HCT116 (cell line): ENCODE measurements around the gene RUNX1. TPM values are rescaled to one million over a fixed set of nuclear protein-coding genes. Genes with fewer than 3 reads are reported as not detected.

Source experiments
- ATAC-seq: fragments of 200-7000 bp; cut with Tn5 transposase; 2 replicates; pipeline ENCODE4 v1.9.1; 2020; ENCODE audit warnings: mild to moderate bottlenecking, moderate library complexity
- BruUV-seq: library from RNA; stranded (reverse); fragments of 400-500 nt; replicated peaks from 2 replicates; lab custom pipeline; 2021; lab: Mats Ljungman, UMichigan
- CTCF ChIA-PET: fragments of 300-600 bp; sonication (Branson Sonifier 250); formaldehyde crosslinking; loops from one replicate; lab custom pipeline; 2021; ENCODE audit warnings: antibody characterized with exemption; lab: Charles Lee
- POLR2A ChIA-PET: fragments of 300-600, 350-600 bp; sonication (Branson Sonifier 250); formaldehyde crosslinking; loops from one replicate; lab custom pipeline; 2021; ENCODE audit warnings: antibody characterized with exemption; lab: Charles Lee
- RAD21 ChIA-PET, 2 experiments: fragments of 300-600 bp; sonication (Branson Sonifier 250); formaldehyde crosslinking; loops; one replicate each; lab custom pipeline; 2023; ENCODE audit warnings: low total read pairs in 2 of 2; ENCODE audit not compliant: uncharacterized antibody in 2 of 2, unreplicated experiment in 2 of 2, low non-redundant PET in 1 of 2; lab: Charles Lee
- DNase-seq: peaks from one replicate; pipeline ENCODE4 v3.0.0-alpha.2; 2010; ENCODE audit warnings: low read depth, low spot score
- H2AFZ ChIP-seq: fragments of 200-600 bp; shearing (Covaris generic), sonication (generic); 2 replicates; pipeline ENCODE4 v1.6.1; 2017; ENCODE audit warnings: low read depth, mixed run types, mixed read lengths, antibody characterized with exemption, low read length; ENCODE audit not compliant: poor library complexity, severe bottlenecking
- H3K27ac ChIP-seq: 2 replicates; pipeline ENCODE4 v1.5.1; 2012; ENCODE audit warnings: low read depth, low read length
- H3K27me3 ChIP-seq: fragments of 200-600 bp; sonication (generic); 2 replicates; pipeline ENCODE4 v1.6.1; 2016; ENCODE audit warnings: mixed run types, low read length, mixed read lengths; ENCODE audit not compliant: insufficient read depth
- H3K36me3 ChIP-seq, 2 experiments: fragments of 200-500 bp in 1 of 2; fragments of 200-600 bp in 1 of 2; sonication (Bioruptor generic) in 1 of 2; sonication (generic) in 1 of 2; 2 replicates each; pipeline versions ENCODE4 v1.5.1 to v1.6.1; 2014 to 2016; ENCODE audit warnings: low read length in 2 of 2, inconsistent platforms in 1 of 2, mixed read lengths in 1 of 2, mixed run types in 1 of 2; ENCODE audit not compliant: insufficient read depth in 2 of 2, control insufficient read depth in 1 of 2
- H3K4me1 ChIP-seq, 2 experiments: fragments of 200-600 bp in 1 of 2; sonication (generic) in 1 of 2; 2 replicates each; pipeline versions ENCODE4 v1.5.1 to v1.6.1; 2012 to 2017; ENCODE audit warnings: low read length in 2 of 2, inconsistent platforms in 1 of 2, mild to moderate bottlenecking in 1 of 2, mixed read lengths in 1 of 2, mixed run types in 1 of 2, moderate library complexity in 1 of 2; ENCODE audit not compliant: insufficient read depth in 2 of 2, control insufficient read depth in 1 of 2
- H3K4me2 ChIP-seq: fragments of 200-600 bp; sonication (generic); 2 replicates; pipeline ENCODE4 v1.6.1; 2017; ENCODE audit warnings: mixed run types, low read length, mixed read lengths
- H3K4me3 ChIP-seq, 2 experiments: fragments of 200-600 bp in 1 of 2; sonication (generic) in 1 of 2; replicated peaks in 1 of 2; 2 replicates each; pipeline ENCODE4 v1.5.1; 2011 to 2016; ENCODE audit warnings: low read length in 2 of 2, control low read depth in 1 of 2, low read depth in 1 of 2, mild to moderate bottlenecking in 1 of 2, mixed read lengths in 1 of 2, mixed run types in 1 of 2
- H3K79me2 ChIP-seq: fragments of 200-600 bp; sonication (generic); 2 replicates; pipeline ENCODE4 v1.6.1; 2017; ENCODE audit warnings: mild to moderate bottlenecking, mixed run types, low read length, moderate library complexity, mixed read lengths; ENCODE audit not compliant: insufficient read depth
- H3K9ac ChIP-seq: fragments of 200-600 bp; sonication (generic); 2 replicates; pipeline ENCODE4 v1.6.1; 2016; ENCODE audit warnings: low read length, mixed read lengths
- H3K9me2 ChIP-seq: fragments of 200-600 bp; sonication (generic), shearing (Covaris generic); 2 replicates; pipeline ENCODE4 v1.6.1; 2017; ENCODE audit warnings: mixed run types, mild to moderate bottlenecking, moderate library complexity; ENCODE audit not compliant: insufficient read depth
- H3K9me3 ChIP-seq, 2 experiments: fragments of 200-500 bp in 1 of 2; fragments of 200-600 bp in 1 of 2; sonication (Bioruptor generic) in 1 of 2; sonication (generic) in 1 of 2; 2 replicates each; pipeline ENCODE4 v1.6.1; 2014 to 2017; ENCODE audit warnings: low read length in 2 of 2, mixed read lengths in 2 of 2, inconsistent platforms in 1 of 2, low read depth in 1 of 2, mild to moderate bottlenecking in 1 of 2, mixed run types in 1 of 2, moderate library complexity in 1 of 2; ENCODE audit not compliant: control insufficient read depth in 1 of 2, insufficient read depth in 1 of 2
- H4K20me1 ChIP-seq: fragments of 200-600 bp; sonication (generic), shearing (Covaris generic); 2 replicates; pipeline ENCODE4 v1.6.1; 2017; ENCODE audit warnings: mixed run types, mild to moderate bottlenecking, moderate library complexity; ENCODE audit not compliant: insufficient read depth
- CBX3 ChIP-seq: IDR thresholded peaks from 2 replicates; pipeline ENCODE4 v1.6.1; 2012; ENCODE audit warnings: low read depth
- CEBPB ChIP-seq: IDR thresholded peaks from 2 replicates; pipeline ENCODE4 v1.6.1; 2012; ENCODE audit warnings: low read depth
- EGR1 ChIP-seq: IDR thresholded peaks from 2 replicates; pipeline ENCODE4 v1.6.1; 2012; ENCODE audit warnings: low read depth
- EZH2 ChIP-seq: fragments of 200-600 bp; sonication (generic); IDR thresholded peaks from 2 replicates; pipeline ENCODE4 v1.6.1; 2017; ENCODE audit warnings: antibody characterized with exemption, mixed run types
- EZH2phosphoT487 ChIP-seq: fragments of 200-600 bp; IDR thresholded peaks from 2 replicates; pipeline ENCODE4 v1.6.1; 2018; ENCODE audit warnings: antibody characterized with exemption, borderline replicate concordance
- JUND ChIP-seq: IDR thresholded peaks from 2 replicates; pipeline ENCODE4 v1.6.1; 2012
- MAX ChIP-seq: IDR thresholded peaks from 2 replicates; pipeline ENCODE4 v1.6.1; 2012
- POLR2A ChIP-seq: IDR thresholded peaks from 2 replicates; pipeline ENCODE4 v1.7.0; 2011; ENCODE audit warnings: borderline replicate concordance; ENCODE audit not compliant: insufficient read depth, insufficient read length; ENCODE audit errors: extremely low read depth
- POLR2AphosphoS5 ChIP-seq: IDR thresholded peaks from 2 replicates; pipeline ENCODE4 v1.6.1; 2011; ENCODE audit warnings: mild to moderate bottlenecking, low read depth, low read length, moderate library complexity
- RAD21 ChIP-seq: IDR thresholded peaks from 2 replicates; pipeline ENCODE4 v1.6.1; 2012; ENCODE audit warnings: low read depth, mild to moderate bottlenecking
- SIN3A ChIP-seq: IDR thresholded peaks from 2 replicates; pipeline ENCODE4 v1.6.1; 2012; ENCODE audit warnings: low read depth
- SP1 ChIP-seq: IDR thresholded peaks from 2 replicates; pipeline ENCODE4 v1.6.1; 2012; ENCODE audit warnings: low read depth
- SRF ChIP-seq: IDR thresholded peaks from 2 replicates; pipeline ENCODE4 v1.6.1; 2012; ENCODE audit warnings: low read depth
- TCF7L2 ChIP-seq: IDR thresholded peaks from 2 replicates; pipeline ENCODE4 v1.7.0; 2011; ENCODE audit warnings: borderline replicate concordance, inconsistent platforms; ENCODE audit not compliant: insufficient read depth, insufficient read length; ENCODE audit errors: extremely low read depth
- ZNF274 ChIP-seq: fragments of 200-500 bp; sonication (Bioruptor generic); IDR thresholded peaks from 2 replicates; pipeline ENCODE4 v1.6.1; 2014; ENCODE audit warnings: mild to moderate bottlenecking, low read depth, low read length, inconsistent platforms
- intact Hi-C: fragments of 100-400 bp; cut with micrococcal nuclease; formaldehyde crosslinking; loops from 2 replicates; pipeline ENCODE4 v1.10.0; 2022
- total RNA-seq: library from RNA; stranded (reverse); gene quantifications from one replicate; pipeline ENCODE4 v1.2.1, GENCODE V29; 2021; ENCODE audit not compliant: unreplicated experiment
- TF ChIP-seq, protein P1 (sequence below), 3 experiments: fragments of 200-600 bp in 1 of 3; sonication (generic) in 1 of 3; IDR thresholded peaks in 2 of 3; conservative IDR thresholded peaks in 1 of 3; 2 replicates each; pipeline ENCODE4 v1.5.1; 2012 to 2017; ENCODE audit warnings: low read depth in 2 of 3, low read length in 2 of 3, antibody characterized with exemption in 1 of 3, borderline replicate concordance in 1 of 3, control low read depth in 1 of 3, mild to moderate bottlenecking in 1 of 3, mixed read lengths in 1 of 3, mixed run types in 1 of 3, moderate library complexity in 1 of 3; ENCODE audit not compliant: insufficient read depth in 1 of 3

Gene RUNX1
- total RNA-seq, 1 experiment from 2014 or later: 33.5 TPM

DNA sequence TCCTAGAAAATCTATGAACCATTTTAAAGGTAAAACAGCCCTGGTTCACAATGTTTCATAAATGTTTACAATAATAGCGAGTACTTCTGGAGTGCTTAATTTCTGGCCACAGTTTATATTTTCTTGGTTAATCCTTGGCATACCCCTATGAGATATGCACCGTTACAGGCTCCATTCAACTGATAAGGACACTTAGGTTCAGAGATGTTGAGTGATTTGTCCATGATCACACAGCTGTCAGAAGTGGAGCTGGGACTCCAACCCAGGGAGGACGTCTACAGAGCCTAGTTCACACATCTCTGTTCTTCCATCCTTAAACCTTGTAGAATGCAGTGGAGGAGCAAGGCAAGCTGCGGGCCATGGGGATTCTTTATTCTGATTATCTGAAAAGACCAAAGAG, 48.4 kb upstream of the RUNX1 start:
- POLR2A ChIA-PET: no interaction called here
- intact Hi-C loops: no loop called here

GRCh38 chr21:35096959-35097358, 47.9 kb upstream of the RUNX1 start:
- no peak overlapping the region for H3K27ac ChIP-seq
- POLR2A ChIA-PET: no interaction called here

More for the DNA sequence above, 48.4 kb upstream of the RUNX1 start:
- H3K9ac ChIP-seq: no peak overlapping the region
- no peaks in the 10 kb centered on the region for H3K79me2 ChIP-seq
- no TSS peak for BruUV-seq
- H3K4me1 ChIP-seq: no peaks in the 10 kb centered on the region
- no peaks in the 10 kb centered on the region for H3K36me3 ChIP-seq
- ATAC-seq: no peak
- ChIA-PET RAD21 (no interaction called here), CTCF (no interaction called here)
- TF ChIP-seq EZH2phosphoT487: no peak
- TF ChIP-seq EZH2: no peak
- no peak for TF ChIP-seq CEBPB
- H3K27me3 ChIP-seq: no peaks in the 10 kb centered on the region
- H3K9me2 ChIP-seq: no peaks in the 10 kb centered on the region
- H3K4me3 ChIP-seq: no peak overlapping the region
- H3K27ac ChIP-seq: no peak overlapping the region
- H2AFZ ChIP-seq: no peak overlapping the region
- no peak overlapping the region for H3K4me2 ChIP-seq
- H4K20me1 ChIP-seq: no peaks in the 10 kb centered on the region
- no peak for DNase-seq
- no peaks in the 10 kb centered on the region for H3K9me3 ChIP-seq

More at GRCh38 chr21:35096959-35097358, 47.9 kb upstream of the RUNX1 start:
- CTCF ChIA-PET: no interaction called here
- RAD21 ChIA-PET: no interaction called here
- Histone ChIP-seq H3K9ac (no peak overlapping the region), H3K9me2 (no peaks in the 10 kb centered on the region), H3K79me2 (no peaks in the 10 kb centered on the region), H3K27me3 (no peaks in the 10 kb centered on the region), H3K4me3 (no peak overlapping the region), H3K4me2 (no peak overlapping the region), H2AFZ (no peak overlapping the region), H4K20me1 (no peaks in the 10 kb centered on the region), H3K9me3 (no peaks in the 10 kb centered on the region), H3K36me3 (no peaks in the 10 kb centered on the region), H3K4me1 (no peaks in the 10 kb centered on the region)
- DNase-seq (no peak), ATAC-seq (no peak)
- no TSS peak for BruUV-seq
- TF ChIP-seq CBX3 (no peak), SP1 (no peak), ZNF274 (no peak), POLR2A (no peak), EZH2 (no peak), CEBPB (no peak), MAX (no peak), POLR2AphosphoS5 (no peak), TCF7L2 (no peak), SIN3A (no peak), JUND (no peak), EZH2phosphoT487 (no peak), RAD21 (no peak), SRF (no peak), EGR1 (no peak)
- TF ChIP-seq, protein P1, sequence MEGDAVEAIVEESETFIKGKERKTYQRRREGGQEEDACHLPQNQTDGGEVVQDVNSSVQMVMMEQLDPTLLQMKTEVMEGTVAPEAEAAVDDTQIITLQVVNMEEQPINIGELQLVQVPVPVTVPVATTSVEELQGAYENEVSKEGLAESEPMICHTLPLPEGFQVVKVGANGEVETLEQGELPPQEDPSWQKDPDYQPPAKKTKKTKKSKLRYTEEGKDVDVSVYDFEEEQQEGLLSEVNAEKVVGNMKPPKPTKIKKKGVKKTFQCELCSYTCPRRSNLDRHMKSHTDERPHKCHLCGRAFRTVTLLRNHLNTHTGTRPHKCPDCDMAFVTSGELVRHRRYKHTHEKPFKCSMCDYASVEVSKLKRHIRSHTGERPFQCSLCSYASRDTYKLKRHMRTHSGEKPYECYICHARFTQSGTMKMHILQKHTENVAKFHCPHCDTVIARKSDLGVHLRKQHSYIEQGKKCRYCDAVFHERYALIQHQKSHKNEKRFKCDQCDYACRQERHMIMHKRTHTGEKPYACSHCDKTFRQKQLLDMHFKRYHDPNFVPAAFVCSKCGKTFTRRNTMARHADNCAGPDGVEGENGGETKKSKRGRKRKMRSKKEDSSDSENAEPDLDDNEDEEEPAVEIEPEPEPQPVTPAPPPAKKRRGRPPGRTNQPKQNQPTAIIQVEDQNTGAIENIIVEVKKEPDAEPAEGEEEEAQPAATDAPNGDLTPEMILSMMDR (IDR thresholded peaks at IDR 0.05 in 2 of 3, conservative IDR thresholded peaks at IDR 0.05 in 1 of 3; ENCODE audit: borderline replicate concordance in 1 of 3, insufficient read depth in 1 of 3, low read depth in 2 of 3, low read length in 2 of 3): no peak
- intact Hi-C loops: no loop called here
